Testis (tissue), 3 donors: Measurements from ENCODE around the gene FCMR. TPM values are rescaled to one million over a fixed set of nuclear protein-coding genes. Genes with fewer than 3 reads are reported as not detected.

Source experiments
- DNase-seq: peaks from one replicate; pipeline ENCODE4 v3.0.0-alpha.2; 2019
- H3K27ac ChIP-seq, 2 donors: fragments of 200-600 bp; sonication (generic); one replicate each; pipeline ENCODE4 v1.5.1; 2019
- H3K27me3 ChIP-seq: fragments of 200-600 bp; sonication (generic); one replicate; pipeline ENCODE4 v1.5.1; 2019
- H3K36me3 ChIP-seq: fragments of 200-600 bp; sonication (generic); one replicate; pipeline ENCODE4 v1.5.1; 2017; ENCODE audit warnings: low read depth; ENCODE audit errors: missing control alignments
- H3K4me1 ChIP-seq: fragments of 200-600 bp; sonication (generic); one replicate; pipeline ENCODE4 v1.5.1; 2019
- H3K4me3 ChIP-seq, 2 donors: fragments of 200-600 bp; sonication (generic); one replicate each; pipeline ENCODE4 v1.5.1; 2017 to 2019
- H3K9me3 ChIP-seq: fragments of 200-600 bp; sonication (generic); one replicate; pipeline ENCODE4 v1.5.1; 2017
- CTCF ChIP-seq, 3 experiments: fragments of 450-650 bp in 2 of 3; fragments of 200-600 bp in 1 of 3; sonication (generic) in 1 of 3; IDR thresholded peaks; one replicate each; pipeline ENCODE4 v1.5.1; 2016 to 2019; ENCODE audit warnings: antibody characterized with exemption in 3 of 3, mild to moderate bottlenecking in 2 of 3, moderate library complexity in 1 of 3
- POLR2A ChIP-seq: fragments of 450-650 bp; IDR thresholded peaks from one replicate; pipeline ENCODE4 v1.6.1; 2017; ENCODE audit warnings: antibody characterized with exemption, mild to moderate bottlenecking, moderate library complexity
- whole genome bisulfite sequencing, 2 donors: methylation state at CpG; one replicate each; pipeline ENCODE4 v1.1.5; 2018; 5-methylcytosine and 5-hydroxymethylcytosine counted together
- intact Hi-C: fragments of 100-400 bp; cut with DNase I; formaldehyde crosslinking; loops from one replicate; pipeline ENCODE4 v1.15.1; 2023; ENCODE audit warnings: low total_unique reads
- polyA plus RNA-seq: library from polyadenylated mRNA; stranded (reverse); fragments of 350-450 nt; fragmentation: Illumina TruSeq; extraction: RNeasy Lipid Tissue Mini Kit (QIAGEN cat#74804); gene quantifications from one replicate; pipeline ENCODE4 v1.2.3, GENCODE V29; 2014; ENCODE audit warnings: low read depth, low replicate concordance; ENCODE audit not compliant: insufficient read depth
- total RNA-seq, 2 donors: library from RNA; depleted of rRNA; stranded (reverse); fragments of >200 nt; gene quantifications; one replicate each; pipeline ENCODE4 v1.2.3, GENCODE V29; 2016

Gene FCMR
- total and polyA plus RNA-seq, 3 donors from 2014 or later = 1.1 to 5.3 (median 1.3) TPM

GRCh38 chr1:206955476-206956451 is 34.0 kb upstream of the FCMR start:
- WGBS, 2 donors = 66 to 69% methylated on average over 11 of the region's 11 CpGs
- DNase-seq = no peak
- Histone ChIP-seq H3K4me1 (no peaks in the 10 kb centered on the region), H3K4me3 (no peak overlapping the region), H3K27ac (no peak overlapping the region), H3K9me3 (no peaks in the 10 kb centered on the region), H3K36me3 (no peaks in the 10 kb centered on the region), H3K27me3 (no peaks in the 10 kb centered on the region)
- intact Hi-C loops = no loop called here
- no peak for TF ChIP-seq POLR2A
- no peak for TF ChIP-seq CTCF (IDR thresholded peaks at IDR 0.05)

GRCh38 chr1:206954459-206955342 is 33.0 kb upstream of the FCMR start:
- Histone ChIP-seq H3K27ac (no peak overlapping the region), H3K4me3 (no peak overlapping the region), H3K36me3 (no peaks in the 10 kb centered on the region), H3K9me3 (no peaks in the 10 kb centered on the region), H3K27me3 (no peaks in the 10 kb centered on the region), H3K4me1 (no peaks in the 10 kb centered on the region)
- intact Hi-C loops = no loop called here
- WGBS, 2 donors = 86 to 88% methylated on average over 10 of the region's 10 CpGs
- TF ChIP-seq CTCF (IDR thresholded peaks at IDR 0.05) = no peak
- no peak for TF ChIP-seq POLR2A
- no peak for DNase-seq

- Histone ChIP-seq H3K9me3 (no peaks in the 10 kb centered on the region), H3K4me3 (no peak overlapping the region), H3K27me3 (no peaks in the 10 kb centered on the region), H3K27ac (no peak overlapping the region), H3K4me1 (no peaks in the 10 kb centered on the region), H3K36me3 (no peaks in the 10 kb centered on the region)
- 87 to 95% methylated on average over 2 of the region's 2 CpGs for WGBS, 2 donors
- intact Hi-C loops = no loop called here
- TF ChIP-seq POLR2A (no peak), CTCF (IDR thresholded peaks at IDR 0.05) (no peak)
- DNase-seq = no peak
Observed at GRCh38 chr1:206953626-206954025, 31.9 kb upstream of the FCMR start.

GRCh38 chr1:206953126-206953525 is 31.4 kb upstream of the FCMR start:
- DNase-seq = no peak
- TF ChIP-seq CTCF (IDR thresholded peaks at IDR 0.05) (no peak), POLR2A (no peak)
- Histone ChIP-seq H3K27me3 (no peaks in the 10 kb centered on the region), H3K27ac (no peak overlapping the region), H3K36me3 (no peaks in the 10 kb centered on the region), H3K4me3 (no peak overlapping the region), H3K9me3 (no peaks in the 10 kb centered on the region), H3K4me1 (no peaks in the 10 kb centered on the region)
- 92 to 94% methylated on average over 3 of the region's 3 CpGs for WGBS, 2 donors
- intact Hi-C loops = no loop called here
